ENCODE data around the gene MPRIP. TPM values are rescaled to one million over a fixed set of nuclear protein-coding genes. Genes with fewer than 3 reads are reported as not detected.

The MPRIP gene
- total RNA-seq, 2 experiments from 2014 or later = 210 to 239 TPM

DNA sequence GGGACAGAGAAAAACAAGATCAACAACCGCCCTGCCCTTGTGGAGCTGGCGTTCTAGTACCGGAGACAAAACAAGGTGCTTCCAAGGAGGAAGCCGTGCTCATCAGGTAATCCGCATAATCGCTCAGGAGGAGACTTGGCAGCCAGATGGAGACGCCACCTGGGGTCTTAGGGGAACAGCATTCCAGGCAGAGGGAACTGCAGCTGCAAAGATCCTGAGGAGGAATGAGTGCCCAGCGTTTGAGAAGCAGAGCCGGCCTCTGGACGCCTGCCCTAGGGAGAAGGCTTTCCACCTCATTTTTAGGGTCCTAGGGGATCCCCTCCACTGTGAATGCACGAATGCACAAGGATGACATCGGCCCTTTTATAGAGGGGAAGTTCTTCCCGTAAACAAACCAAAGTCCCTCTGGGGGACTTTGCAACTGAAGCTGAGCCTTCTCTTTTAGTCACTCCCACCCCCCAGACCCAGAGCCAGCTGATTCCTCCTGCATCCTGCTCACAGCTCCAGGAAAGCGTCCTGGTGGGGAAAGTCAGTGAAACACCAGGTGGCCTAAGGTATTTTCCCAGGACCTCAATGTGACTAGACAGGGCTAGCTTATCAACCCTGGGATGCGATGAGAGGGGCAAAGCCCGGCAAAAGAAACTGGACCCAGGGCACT, 13.2 kb upstream of the MPRIP start:
- no peaks in the 10 kb centered on the region for H3K27me3 Mint-ChIP-seq
- no peaks in the 10 kb centered on the region for H3K9me3 Mint-ChIP-seq
- POLR2A ChIA-PET = no interaction called here
- DNase-seq (no peak), ATAC-seq (ENCODE audit: low read depth) (no peak)
- no peak overlapping the region for H3K27ac Mint-ChIP-seq
- H3K4me3 Mint-ChIP-seq = no peak overlapping the region
- H3K36me3 Mint-ChIP-seq = no peaks in the 10 kb centered on the region
- no peaks in the 10 kb centered on the region for H3K4me1 Mint-ChIP-seq

DNA sequence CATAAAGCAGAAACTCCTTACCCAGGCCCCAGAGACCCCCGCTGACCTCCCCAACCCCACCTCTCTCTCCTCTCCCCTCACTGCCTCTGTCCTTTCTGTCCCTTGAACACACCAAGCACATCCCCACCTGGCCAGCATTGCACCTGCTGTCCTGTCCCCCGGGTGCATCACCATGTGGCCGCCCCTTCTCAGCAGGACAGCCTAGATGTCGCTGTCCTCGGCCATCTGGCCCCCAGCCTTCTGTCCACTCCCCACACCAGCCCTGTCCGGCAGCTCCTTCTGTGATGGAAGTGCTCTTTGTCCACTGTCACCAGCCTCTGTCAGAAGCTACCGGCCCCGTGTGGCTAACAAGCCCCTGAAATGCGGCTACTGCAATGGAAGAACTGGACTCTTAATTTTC, 12.3 kb upstream of the MPRIP start:
- Mint-ChIP-seq H3K27me3 (no peaks in the 10 kb centered on the region), H3K4me3 (no peak overlapping the region), H3K9me3 (no peaks in the 10 kb centered on the region), H3K27ac (no peak overlapping the region), H3K36me3 (no peaks in the 10 kb centered on the region), H3K4me1 (no peaks in the 10 kb centered on the region)
- ATAC-seq (ENCODE audit: low read depth) = no peak
- POLR2A ChIA-PET = no interaction called here
- no peak for DNase-seq

DNA sequence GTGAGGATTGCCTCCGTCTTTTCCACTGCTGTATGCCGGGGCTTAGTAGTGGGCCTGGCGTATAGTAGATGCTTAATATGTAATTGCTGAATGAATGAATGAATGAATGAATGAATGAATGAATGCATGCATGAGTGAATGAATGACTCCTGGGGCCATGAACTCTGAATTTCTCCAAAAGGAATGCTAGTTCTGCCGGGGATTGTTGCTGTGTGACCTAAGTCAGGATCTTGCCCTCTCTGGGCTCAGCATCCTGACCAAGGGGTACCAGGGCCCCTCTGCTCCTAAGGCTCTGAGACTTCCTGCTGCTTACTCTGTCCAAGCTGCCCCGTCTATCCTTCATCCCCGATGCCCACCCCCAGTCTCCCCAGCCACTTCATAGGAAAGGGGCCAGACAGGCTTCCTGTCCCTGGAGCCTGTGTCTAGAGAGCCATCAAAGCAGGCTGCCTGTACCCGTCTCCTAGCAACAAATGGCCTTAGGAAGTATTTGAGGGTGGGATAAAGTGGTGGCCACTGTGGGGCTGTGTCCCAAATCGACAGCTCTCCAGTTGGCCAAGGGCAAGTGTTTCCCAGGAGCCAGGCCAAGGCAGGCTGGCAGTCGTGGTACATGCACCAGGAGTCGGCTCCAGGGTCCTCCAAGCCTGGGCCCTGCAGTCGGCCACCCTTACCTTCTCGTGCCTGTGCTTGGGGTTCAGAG, 11.6 kb upstream of the MPRIP start:
- DNase-seq (no peak), ATAC-seq (ENCODE audit: low read depth) (no peak)
- Mint-ChIP-seq H3K4me3 (no peak overlapping the region), H3K9me3 (no peaks in the 10 kb centered on the region), H3K4me1 (no peaks in the 10 kb centered on the region), H3K27ac (no peak overlapping the region), H3K27me3 (no peaks in the 10 kb centered on the region), H3K36me3 (no peaks in the 10 kb centered on the region)
- POLR2A ChIA-PET = no interaction called here

DNA sequence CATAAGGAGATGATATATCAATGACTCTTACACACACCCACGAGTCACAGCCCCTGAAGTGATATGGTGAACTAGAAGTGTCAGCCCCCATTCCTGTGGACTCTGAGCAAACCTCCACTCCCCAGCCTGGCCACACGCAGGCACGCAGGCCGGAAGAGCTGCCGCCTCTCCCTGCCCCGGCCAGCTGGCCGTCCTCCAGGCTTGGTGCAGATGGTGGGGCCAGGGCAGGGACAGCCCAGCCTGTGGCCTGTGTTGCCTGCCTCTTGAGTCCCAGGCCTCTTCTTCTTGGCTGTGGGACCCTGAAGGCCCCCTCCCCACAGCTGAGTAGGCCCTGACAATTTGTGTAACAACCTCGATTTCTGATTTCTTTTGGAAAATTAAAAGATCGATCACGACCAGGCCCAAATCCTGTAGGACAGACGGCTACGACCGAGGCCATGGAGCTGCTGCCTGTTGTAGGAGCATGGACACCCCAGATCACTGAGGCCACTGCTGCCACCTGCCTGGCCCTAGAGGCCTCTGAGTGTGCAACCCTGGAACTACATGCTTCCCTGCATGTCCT, 10.0 kb upstream of the MPRIP start:
- POLR2A ChIA-PET = no interaction called here
- Mint-ChIP-seq H3K4me1 (no peaks in the 10 kb centered on the region), H3K36me3 (no peaks in the 10 kb centered on the region), H3K27me3 (no peaks in the 10 kb centered on the region), H3K9me3 (no peaks in the 10 kb centered on the region), H3K27ac (no peak overlapping the region), H3K4me3 (no peak overlapping the region)
- ATAC-seq (ENCODE audit: low read depth) (no peak), DNase-seq (no peak)

DNA sequence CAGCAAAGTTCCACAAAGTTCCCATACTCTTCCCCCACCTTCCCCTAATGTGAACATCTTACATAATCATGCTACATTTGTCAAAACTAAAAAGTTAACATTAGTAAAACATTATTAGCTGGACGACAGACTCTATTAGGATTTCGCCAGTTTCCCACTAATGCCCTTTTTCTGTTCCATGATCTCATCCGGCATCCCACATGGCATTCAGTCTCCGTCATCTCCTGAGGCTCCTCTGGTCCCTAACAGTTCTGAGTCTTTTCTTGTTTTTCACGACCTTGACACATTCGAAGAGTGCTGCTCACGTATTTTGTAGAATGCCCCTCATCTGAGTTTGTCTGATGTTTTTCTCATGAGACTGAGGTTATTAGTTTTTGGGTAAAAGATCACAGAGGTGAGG, 8.8 kb upstream of the MPRIP start:
- Mint-ChIP-seq H3K4me1 (no peaks in the 10 kb centered on the region), H3K27me3 (no peaks in the 10 kb centered on the region), H3K9me3 (no peaks in the 10 kb centered on the region), H3K27ac (no peak overlapping the region), H3K4me3 (no peak overlapping the region), H3K36me3 (no peaks in the 10 kb centered on the region)
- DNase-seq = no peak
- POLR2A ChIA-PET = no interaction called here
- ATAC-seq (ENCODE audit: low read depth) = no peak

DNA sequence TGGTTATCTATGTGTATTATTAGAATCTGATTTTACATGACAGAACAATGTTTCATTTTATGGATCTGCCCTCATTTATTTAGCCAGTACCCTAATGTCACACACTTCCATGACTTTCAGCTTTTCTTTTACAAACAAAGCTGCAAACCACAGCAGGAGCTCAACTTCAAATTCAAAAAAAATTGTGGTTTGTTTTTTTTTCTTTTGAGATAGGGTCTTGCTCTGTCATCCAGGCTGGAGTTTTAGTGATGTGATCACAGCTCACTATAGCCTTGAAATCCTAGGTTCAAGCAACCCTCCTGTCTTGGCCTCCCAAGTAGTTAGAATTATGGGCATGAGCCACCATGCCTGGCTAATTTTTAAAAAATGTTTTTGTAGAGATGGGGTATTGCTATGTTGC, 8.2 kb upstream of the MPRIP start:
- POLR2A ChIA-PET = no interaction called here
- ATAC-seq (ENCODE audit: low read depth) (no peak), DNase-seq (no peak)
- Mint-ChIP-seq H3K4me3 (no peak overlapping the region), H3K27me3 (no peaks in the 10 kb centered on the region), H3K36me3 (no peaks in the 10 kb centered on the region), H3K9me3 (no peaks in the 10 kb centered on the region), H3K27ac (no peak overlapping the region), H3K4me1 (no peaks in the 10 kb centered on the region)

DNA sequence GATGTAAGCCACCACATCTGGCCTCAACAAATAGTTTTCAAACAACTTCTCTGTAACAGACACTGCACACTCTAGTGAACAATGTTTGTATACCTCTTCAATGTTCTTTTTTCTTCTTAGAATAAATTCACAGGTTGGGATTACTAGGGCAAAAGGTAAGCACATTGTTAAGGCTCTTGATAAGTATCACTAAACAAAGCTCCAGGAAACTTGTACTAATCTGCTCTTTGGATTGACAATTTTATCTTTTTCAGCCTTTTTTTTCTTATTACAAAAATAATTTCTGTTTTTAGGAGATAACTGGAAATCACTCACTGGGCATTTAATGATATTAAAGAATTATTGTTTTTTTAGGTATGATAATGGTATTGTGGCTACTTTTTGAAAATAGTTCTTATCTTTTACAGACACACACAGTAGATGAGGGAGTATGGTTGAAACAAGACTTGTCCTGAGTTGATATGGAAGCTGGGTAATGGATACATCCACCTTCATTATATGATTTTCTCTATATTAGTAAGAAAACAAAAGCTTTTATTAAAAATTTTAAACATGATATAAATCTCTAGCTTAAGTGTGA, 7.7 kb upstream of the MPRIP start:
- no peak for ATAC-seq (ENCODE audit: low read depth)
- no peak overlapping the region for H3K27ac Mint-ChIP-seq
- no peaks in the 10 kb centered on the region for H3K36me3 Mint-ChIP-seq
- H3K27me3 Mint-ChIP-seq = no peaks in the 10 kb centered on the region
- no peak overlapping the region for H3K4me3 Mint-ChIP-seq
- no peak for DNase-seq
- no peaks in the 10 kb centered on the region for H3K9me3 Mint-ChIP-seq
- H3K4me1 Mint-ChIP-seq = no peaks in the 10 kb centered on the region
- POLR2A ChIA-PET = no interaction called here

DNA sequence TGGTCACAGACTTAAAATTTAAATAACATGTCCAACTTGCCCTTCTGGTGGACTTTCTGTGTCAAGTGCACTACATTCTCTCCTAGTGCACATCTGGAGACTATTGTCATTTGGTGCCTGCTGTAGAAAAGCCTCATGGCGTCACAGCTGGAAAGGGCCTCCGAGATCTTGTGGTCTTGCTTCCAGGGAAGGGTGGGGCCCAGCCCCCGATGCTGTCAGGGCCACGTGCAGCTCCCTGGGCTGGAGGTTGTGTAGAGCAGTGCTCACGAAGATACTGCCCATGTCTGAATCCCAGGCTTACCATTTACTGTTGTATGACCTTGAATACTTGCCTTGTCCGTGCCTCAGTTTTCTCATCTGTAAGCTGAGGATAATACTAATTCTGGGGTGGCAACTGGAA, 6.8 kb upstream of the MPRIP start:
- no peaks in the 10 kb centered on the region for H3K9me3 Mint-ChIP-seq

DNA sequence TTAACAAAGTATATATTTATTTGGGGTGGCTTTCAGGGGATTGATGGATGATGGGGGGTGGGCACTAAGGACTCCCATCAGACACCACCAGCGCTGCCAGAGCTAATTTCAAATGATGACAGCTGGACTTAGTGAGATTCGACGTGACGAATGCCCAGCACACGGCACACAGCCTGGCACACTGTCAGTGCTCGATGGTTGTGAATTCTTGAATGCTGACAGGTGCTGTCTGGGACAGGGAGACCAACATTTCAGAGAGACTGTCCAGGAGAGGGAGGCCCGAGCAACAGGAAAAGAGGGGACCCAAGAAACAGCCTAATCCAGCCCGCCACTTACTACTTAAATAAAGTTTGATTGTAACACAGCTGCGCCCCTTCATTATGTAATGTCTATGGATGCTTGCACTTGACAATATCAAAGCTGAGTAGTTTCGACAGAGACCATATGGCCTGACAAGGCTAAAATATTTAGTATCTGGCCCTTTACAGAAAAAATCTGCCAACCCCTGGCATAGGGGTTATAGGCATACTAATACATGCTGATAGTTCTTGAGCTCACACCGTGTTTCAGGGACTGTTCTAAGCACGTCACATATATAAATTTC, 6.2 kb upstream of the MPRIP start:
- H3K27ac Mint-ChIP-seq = no peak overlapping the region
- no peak for DNase-seq
- POLR2A ChIA-PET = interaction anchor here (0.6 kb wide), 1 partner anchor 12 kb away, joined by 4 read pairs; no protein-coding TSS in a partner anchor

More for the DNA sequence above, 6.8 kb upstream of the MPRIP start:
- Mint-ChIP-seq H3K27ac (no peak overlapping the region), H3K36me3 (no peaks in the 10 kb centered on the region), H3K4me3 (no peak overlapping the region), H3K4me1 (no peaks in the 10 kb centered on the region), H3K27me3 (no peaks in the 10 kb centered on the region)
- POLR2A ChIA-PET = interaction anchor here (0.6 kb wide), 1 partner anchor 11 kb away, joined by 4 read pairs; no protein-coding TSS in a partner anchor
- DNase-seq (no peak), ATAC-seq (ENCODE audit: low read depth) (no peak)

DNA sequence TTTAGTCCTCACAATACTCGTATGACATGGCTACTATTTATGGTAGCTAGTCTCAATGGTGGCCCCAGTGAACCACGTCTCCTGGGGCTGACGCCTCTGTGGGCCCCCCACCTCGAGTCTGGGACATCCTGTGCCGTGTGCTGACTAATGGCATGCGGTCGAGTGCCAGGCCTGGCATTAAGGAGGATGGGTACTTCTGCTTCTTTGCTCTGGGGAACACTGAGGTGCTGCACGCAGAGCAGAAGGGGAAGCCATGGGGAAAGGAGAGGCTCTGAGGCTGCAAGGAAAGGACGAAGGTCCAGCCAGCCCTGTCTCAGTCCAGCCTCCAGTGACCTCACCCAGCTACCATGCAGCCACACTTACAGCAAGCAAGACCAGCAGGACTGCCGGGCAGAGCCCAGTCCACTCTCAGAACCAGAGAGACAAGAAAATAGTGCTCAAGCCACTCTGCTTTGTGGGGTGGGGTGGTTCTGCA, 5.7 kb upstream of the MPRIP start:
- peaks cover 6% of the 10 kb centered on the region for H3K4me1 Mint-ChIP-seq
- no peak overlapping the region for H3K4me3 Mint-ChIP-seq
- no peaks in the 10 kb centered on the region for H3K9me3 Mint-ChIP-seq
- H3K27ac Mint-ChIP-seq = no peak overlapping the region
- H3K36me3 Mint-ChIP-seq = no peaks in the 10 kb centered on the region
- no peak for DNase-seq
- ATAC-seq (ENCODE audit: low read depth) = no peak
- H3K27me3 Mint-ChIP-seq = no peaks in the 10 kb centered on the region
- POLR2A ChIA-PET = no interaction called here

More for the DNA sequence above, 6.2 kb upstream of the MPRIP start:
- Mint-ChIP-seq H3K36me3 (no peaks in the 10 kb centered on the region), H3K9me3 (no peaks in the 10 kb centered on the region), H3K4me3 (no peak overlapping the region), H3K4me1 (peaks cover under 1% of the 10 kb centered on the region), H3K27me3 (no peaks in the 10 kb centered on the region)
- no peak for ATAC-seq (ENCODE audit: low read depth)

DNA sequence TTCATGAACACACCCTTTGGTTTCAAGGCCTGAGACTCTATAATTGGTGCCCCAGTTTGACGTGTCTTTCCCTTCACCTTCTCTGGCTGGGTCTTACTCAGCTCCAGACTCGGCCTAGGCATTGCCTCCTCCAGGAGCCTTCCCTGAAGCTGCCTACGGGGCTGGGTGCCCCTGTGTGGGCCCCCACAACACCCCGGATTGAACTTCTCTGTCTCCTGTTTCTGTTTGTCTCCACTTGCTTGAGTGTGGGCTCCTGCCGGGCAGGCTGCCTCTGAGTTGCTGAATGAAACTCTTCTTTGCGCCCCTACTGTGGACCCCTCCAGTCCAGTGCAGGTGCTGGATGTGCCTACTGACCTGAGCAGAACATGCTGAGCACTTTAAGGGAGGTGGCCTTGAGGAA, 2.3 kb upstream of the MPRIP start:
- Mint-ChIP-seq H3K27me3 (no peaks in the 10 kb centered on the region), H3K36me3 (no peaks in the 10 kb centered on the region), H3K4me1 (peaks cover 25% of the 10 kb centered on the region), H3K27ac (no peak overlapping the region), H3K9me3 (no peaks in the 10 kb centered on the region), H3K4me3 (no peak overlapping the region)
- POLR2A ChIA-PET = no interaction called here
- ATAC-seq (ENCODE audit: low read depth) (no peak), DNase-seq (no peak)

DNA sequence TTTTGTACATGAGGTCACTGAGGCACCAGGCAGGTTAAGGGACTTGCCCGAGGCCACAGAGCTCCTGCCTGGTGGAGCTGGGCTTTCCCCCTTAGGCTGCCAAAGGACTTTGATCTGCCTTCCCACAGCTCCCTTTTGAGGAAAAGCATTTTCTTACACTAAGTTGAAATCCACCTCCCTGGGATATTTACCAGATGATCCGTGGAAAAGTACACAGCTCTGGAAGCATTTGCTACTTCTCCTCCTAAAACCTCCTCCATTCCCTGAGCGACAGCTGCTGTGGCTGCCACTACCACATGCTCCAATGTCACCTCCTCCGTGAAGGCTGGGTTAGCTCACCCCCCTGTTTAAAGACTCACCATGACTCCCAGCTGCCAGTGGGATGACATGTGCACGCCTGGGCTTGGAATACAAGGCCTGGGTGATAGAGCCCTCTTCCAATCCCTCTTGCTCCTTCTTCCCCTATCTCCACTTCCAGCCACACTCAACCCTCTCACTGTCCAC, 1.2 kb upstream of the MPRIP start:
- ATAC-seq (ENCODE audit: low read depth) (no peak), DNase-seq (no peak)
- H3K9me3 Mint-ChIP-seq = no peaks in the 10 kb centered on the region
- peaks cover 33% of the 10 kb centered on the region for H3K4me1 Mint-ChIP-seq
- peak overlapping the region; percentile 77 for H3K4me3 Mint-ChIP-seq
- H3K36me3 Mint-ChIP-seq = peaks cover under 1% of the 10 kb centered on the region
- H3K27me3 Mint-ChIP-seq = no peaks in the 10 kb centered on the region
- POLR2A ChIA-PET = interaction anchor here (1.0 to 1.2 kb wide), 2 partner anchors 67 to 76 kb away, joined by 3 read pairs; no protein-coding TSS in a partner anchor
- no peak overlapping the region for H3K27ac Mint-ChIP-seq
